H1 (cell line): ENCODE results near the gene PDE3A. TPM values are rescaled to one million over a fixed set of nuclear protein-coding genes. Genes with fewer than 3 reads are reported as not detected.

Source experiments
- CTCF ChIA-PET: fragments of 300-600 bp; sonication (Branson Sonifier 250); formaldehyde crosslinking; loops from one replicate; lab custom pipeline; 2021; ENCODE audit not compliant: partially characterized antibody; lab: Charles Lee
- POLR2A ChIA-PET: fragments of 300-600 bp; sonication (Branson Sonifier 250); formaldehyde crosslinking; loops from one replicate; lab custom pipeline; 2021; ENCODE audit warnings: inconsistent platforms; ENCODE audit not compliant: partially characterized antibody; lab: Charles Lee
- DNase-seq, 2 experiments: peaks; one replicate each; pipeline versions ENCODE4 v3.0.0 to v3.0.0-alpha.2; 2010 to 2022; ENCODE audit warnings: low spot score in 2 of 2, low read depth in 1 of 2, mixed read lengths in 1 of 2
- FAIRE-seq: peaks from 2 replicates; lab custom pipeline; 2011; peaks lifted over from hg19 to GRCh38; lab: Jason Lieb, UNC
- H2AFZ ChIP-seq: 2 replicates; pipeline ENCODE4 v1.8.1; 2012; ENCODE audit warnings: low read length, inconsistent platforms
- H2AK5ac ChIP-seq: 2 replicates; pipeline ENCODE4 v1.6.1; 2013; ENCODE audit warnings: low read depth, low read length
- H2BK120ac ChIP-seq: replicated peaks from 2 replicates; pipeline ENCODE3; 2013; ENCODE audit warnings: low read depth, low read length, inconsistent platforms
- H2BK12ac ChIP-seq: 2 replicates; pipeline ENCODE4 v1.6.1; 2013; ENCODE audit warnings: low read depth, low read length
- H2BK15ac ChIP-seq: 2 replicates; pipeline ENCODE4 v1.6.1; 2013; ENCODE audit warnings: low read length
- H2BK20ac ChIP-seq: 2 replicates; pipeline ENCODE4 v1.6.1; 2013; ENCODE audit warnings: low read length
- H2BK5ac ChIP-seq: 2 replicates; pipeline ENCODE4 v1.6.1; 2013; ENCODE audit warnings: low read depth, low read length
- H3K14ac ChIP-seq: 2 replicates; pipeline ENCODE4 v1.6.1; 2013; ENCODE audit warnings: inconsistent platforms; ENCODE audit not compliant: insufficient read length
- H3K18ac ChIP-seq: 2 replicates; pipeline ENCODE4 v1.6.1; 2013; ENCODE audit warnings: low read length; ENCODE audit errors: extremely low read depth
- H3K23ac ChIP-seq: 2 replicates; pipeline ENCODE4 v1.6.1; 2013; ENCODE audit warnings: inconsistent platforms; ENCODE audit not compliant: insufficient read length
- H3K23me2 ChIP-seq: 2 replicates; pipeline ENCODE4 v1.6.1; 2013; ENCODE audit warnings: low read depth, low read length
- H3K27ac ChIP-seq: 2 replicates; pipeline ENCODE4 v1.6.1; 2011; ENCODE audit warnings: low read depth, low read length, inconsistent platforms
- H3K27me3 ChIP-seq, 4 experiments: replicated peaks in 1 of 4; 1 replicate in 1 of 4; 2 replicates in 3 of 4; pipeline versions ENCODE4 v1.6.1 to v1.8.1; 2011 to 2013; ENCODE audit warnings: low read length in 3 of 4, mild to moderate bottlenecking in 3 of 4, inconsistent platforms in 2 of 4, mixed read lengths in 2 of 4, moderate library complexity in 1 of 4; ENCODE audit not compliant: control insufficient read depth in 3 of 4, insufficient read depth in 3 of 4; ENCODE audit errors: extremely low read depth in 1 of 4
- H3K36me3 ChIP-seq, 4 experiments: 2 replicates each; pipeline versions ENCODE4 v1.6.1 to v1.8.1; 2011 to 2013; ENCODE audit warnings: mild to moderate bottlenecking in 4 of 4, low read length in 3 of 4, moderate library complexity in 2 of 4, control low read depth in 1 of 4, inconsistent platforms in 1 of 4; ENCODE audit not compliant: insufficient read depth in 4 of 4, control insufficient read depth in 2 of 4
- H3K4ac ChIP-seq: replicated peaks from 2 replicates; pipeline ENCODE3; 2013; ENCODE audit warnings: low read length, low read depth, mixed read lengths, inconsistent platforms; ENCODE audit not compliant: insufficient read length
- H3K4me1 ChIP-seq, 4 experiments: replicated peaks in 1 of 4; 1 replicate in 1 of 4; 2 replicates in 3 of 4; pipeline versions ENCODE4 v1.6.1 to v1.8.1; 2011 to 2013; ENCODE audit warnings: low read length in 3 of 4, inconsistent platforms in 2 of 4, mixed read lengths in 1 of 4; ENCODE audit not compliant: insufficient read depth in 4 of 4, control insufficient read depth in 3 of 4
- H3K4me2 ChIP-seq, 2 experiments: 2 replicates each; pipeline versions ENCODE4 v1.6.1 to v1.8.1; 2011 to 2013; ENCODE audit warnings: low read depth in 2 of 2, low read length in 2 of 2, control low read depth in 1 of 2, inconsistent platforms in 1 of 2, mild to moderate bottlenecking in 1 of 2; ENCODE audit not compliant: insufficient read depth in 1 of 2
- H3K4me3 ChIP-seq, 4 experiments: fragments of 200-600, 300-600 bp in 1 of 4; sonication (generic), shearing (Covaris generic), sonication (Bioruptor Twin) in 1 of 4; 2 replicates each; pipeline versions ENCODE4 v1.5.1 to v1.8.1; 2011 to 2016; ENCODE audit warnings: low read length in 4 of 4, low read depth in 3 of 4, control low read depth in 2 of 4, inconsistent platforms in 2 of 4, mild to moderate bottlenecking in 2 of 4, mixed read lengths in 1 of 4, moderate library complexity in 1 of 4; ENCODE audit not compliant: insufficient read depth in 2 of 4; ENCODE audit errors: extremely low read depth in 1 of 4
- H3K56ac ChIP-seq: replicated peaks from 2 replicates; pipeline ENCODE3; 2013; ENCODE audit warnings: low read depth, mild to moderate bottlenecking, mixed read lengths, low read length, inconsistent platforms; ENCODE audit not compliant: insufficient read length
- H3K79me1 ChIP-seq: 2 replicates; pipeline ENCODE4 v1.6.1; 2013; ENCODE audit warnings: low read depth, low read length, control low read depth
- H3K79me2 ChIP-seq, 2 experiments: 2 replicates each; pipeline versions ENCODE4 v1.6.1 to v1.8.1; 2012 to 2013; ENCODE audit warnings: low read length in 2 of 2, mild to moderate bottlenecking in 2 of 2, inconsistent platforms in 1 of 2; ENCODE audit not compliant: insufficient read depth in 2 of 2, control insufficient read depth in 1 of 2
- H3K9ac ChIP-seq, 4 experiments: replicated peaks in 1 of 4; 1 replicate in 1 of 4; 2 replicates in 3 of 4; pipeline versions ENCODE4 v1.6.1 to v1.8.1; 2011 to 2013; ENCODE audit warnings: low read depth in 3 of 4, low read length in 3 of 4, control low read depth in 2 of 4, mild to moderate bottlenecking in 2 of 4, moderate library complexity in 2 of 4, inconsistent platforms in 1 of 4; ENCODE audit errors: extremely low read depth in 1 of 4
- H3K9me3 ChIP-seq, 2 experiments: 2 replicates each; pipeline versions ENCODE4 v1.6.1 to v1.8.1; 2012 to 2013; ENCODE audit warnings: mild to moderate bottlenecking in 2 of 2, moderate library complexity in 2 of 2, control low read depth in 1 of 2, inconsistent platforms in 1 of 2, low read depth in 1 of 2, low read length in 1 of 2, mixed read lengths in 1 of 2; ENCODE audit not compliant: insufficient read depth in 2 of 2
- H4K20me1 ChIP-seq, 2 experiments: replicated peaks in 1 of 2; 2 replicates each; pipeline versions ENCODE3 to v1.8.1; 2011 to 2013; ENCODE audit warnings: inconsistent platforms in 2 of 2, low read length in 2 of 2, mild to moderate bottlenecking in 1 of 2; ENCODE audit not compliant: insufficient read depth in 2 of 2, control insufficient read depth in 1 of 2
- H4K5ac ChIP-seq: 2 replicates; pipeline ENCODE4 v1.6.1; 2013; ENCODE audit warnings: low read length, low read depth, mixed read lengths, inconsistent platforms; ENCODE audit not compliant: insufficient read length
- H4K8ac ChIP-seq: 2 replicates; pipeline ENCODE4 v1.8.0; 2013; ENCODE audit warnings: mild to moderate bottlenecking, moderate library complexity, low read length, inconsistent platforms; ENCODE audit not compliant: insufficient read depth; ENCODE audit errors: extremely low read depth
- H4K91ac ChIP-seq: replicated peaks from 2 replicates; pipeline ENCODE3; 2013; ENCODE audit warnings: low read length, mixed read lengths, inconsistent platforms; ENCODE audit not compliant: insufficient read length
- BCL11A ChIP-seq, 2 experiments: IDR thresholded peaks; one replicate each; pipeline ENCODE4 v1.6.1; 2011; ENCODE audit warnings: low read depth in 2 of 2, low read length in 2 of 2, mild to moderate bottlenecking in 2 of 2
- EZH2 ChIP-seq: fragments of 200-600 bp; sonication (generic); IDR thresholded peaks from 2 replicates; pipeline ENCODE4 v1.7.1; 2012; ENCODE audit warnings: low read depth, mild to moderate bottlenecking, moderate library complexity, low read length, inconsistent platforms; ENCODE audit not compliant: severe bottlenecking
- NRF1 ChIP-seq: IDR thresholded peaks from 2 replicates; pipeline ENCODE4 v1.6.1; 2011; ENCODE audit warnings: mild to moderate bottlenecking, low read depth, low read length, improper control_type of control experiment
- SIRT6 ChIP-seq: IDR thresholded peaks from one replicate; pipeline ENCODE4 v1.7.1; 2012; ENCODE audit warnings: low read length, inconsistent platforms
- WGBS, 2 experiments: shearing (Covaris generic) in 1 of 2; methylation state at CpG; one replicate each; pipeline versions ENCODE4 v1.1.6 to v1.1.7; 2013 to 2015; ENCODE audit warnings: low lambda C conversion rate in 2 of 2, mixed read lengths in 2 of 2, inconsistent platforms in 1 of 2, low coverage in 1 of 2, missing lambda C conversion rate in 1 of 2; ENCODE audit not compliant: insufficient replicate concordance in 2 of 2, insufficient coverage in 1 of 2, insufficient read length in 1 of 2; ENCODE audit errors: extremely low coverage in 1 of 2, missing lambda C conversion rate in 1 of 2; 5-methylcytosine and 5-hydroxymethylcytosine counted together
- polyA plus RNA-seq, 7 experiments: library from polyadenylated mRNA; depleted of rRNA in 3 of 7; stranded (reverse) in 5 of 7; unstranded in 2 of 7; fragments of >200 nt in 5 of 7; fragments of 200-250 nt in 2 of 7; gene quantifications; 1 replicate in 5 of 7; 2 replicates in 1 of 7; 4 replicates in 1 of 7; pipeline versions ENCODE4 v1.2.1 to v1.2.3, GENCODE V29; 2011 to 2013; ENCODE audit warnings: missing spikeins in 2 of 7, mixed read lengths in 2 of 7
- total RNA-seq: library from RNA; stranded (reverse); fragmentation: NEBNext Ultra II Directional; extraction: Animal tissue kit (Norgen Biotek cat#: 25700); gene quantifications from 2 replicates; pipeline ENCODE4 v1.2.1, GENCODE V29; 2021

PDE3A gene
- total and polyA plus RNA-seq, 2 of the 8 experiments (the other 6 are each of a cell fraction or from before 2014, with no cell fraction given) = 1.4 to 3.4 TPM

DNA sequence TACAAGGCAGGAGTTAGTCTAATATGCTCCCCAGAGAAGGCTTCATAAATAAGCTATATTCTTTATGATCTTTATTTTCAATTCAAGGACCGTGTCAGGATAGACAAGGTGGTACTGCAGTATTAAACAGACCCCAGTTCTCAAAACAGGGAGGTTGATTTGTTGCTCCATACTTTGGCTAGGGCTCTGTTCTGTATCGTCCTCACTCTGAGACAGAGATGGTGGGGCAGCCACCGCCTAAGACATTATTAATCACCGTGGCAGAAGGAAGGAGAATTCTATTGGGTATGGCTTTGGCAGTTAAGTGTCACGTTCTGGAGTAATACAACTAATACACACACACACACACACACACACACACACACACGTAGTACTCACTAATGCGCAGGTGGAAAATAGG is 209.8 kb downstream of the PDE3A start:
- Histone ChIP-seq H3K23me2 (no peaks in the 10 kb centered on the region), H3K4me3 (no peak overlapping the region), H2BK5ac (no peak overlapping the region), H3K36me3 (no peaks in the 10 kb centered on the region), H2BK20ac (no peak overlapping the region), H3K27me3 (peaks cover 0 to 1% (median 0%) of the 10 kb centered on the region in 4 experiments; a peak in 1 of 7 replicates), H3K18ac (no peak overlapping the region), H4K8ac (no peak overlapping the region), H3K27ac (no peak overlapping the region), H2AK5ac (no peak overlapping the region), H2BK15ac (no peak overlapping the region), H4K5ac (no peak overlapping the region), H3K4me1 (no peaks in the 10 kb centered on the region), H3K4me2 (no peak overlapping the region), H3K9me3 (no peaks in the 10 kb centered on the region), H2AFZ (no peak overlapping the region), H4K20me1 (no peaks in the 10 kb centered on the region), H3K56ac (no peak overlapping the region), H3K4ac (no peak overlapping the region), H3K14ac (no peak overlapping the region), H2BK12ac (no peak overlapping the region), H3K79me2 (no peaks in the 10 kb centered on the region), H3K23ac (no peak overlapping the region), H4K91ac (no peak overlapping the region), H3K9ac (no peak overlapping the region), H2BK120ac (no peak overlapping the region), H3K79me1 (no peaks in the 10 kb centered on the region)
- no peak for TF ChIP-seq EZH2
- no peak for TF ChIP-seq SIRT6
- TF ChIP-seq BCL11A (IDR thresholded peaks at IDR 0.05; ENCODE audit: low read depth in 2 of 2, low read length in 2 of 2) = no peak
- no peak for TF ChIP-seq NRF1
- 84% methylated on average over 7 of the region's 7 CpGs; no CpG with 5 or more reads in 1 of the 2 experiments for WGBS, 2 experiments
- DNase-seq (no peak), FAIRE-seq (no peak)
- CTCF ChIA-PET = interaction anchor here (1.2 kb wide), 1 partner anchor 16 kb away, joined by 6 read pairs; no protein-coding TSS in a partner anchor
- POLR2A ChIA-PET = no interaction called here
